ENCODE measurements around the gene KRT23. TPM values are rescaled to one million over a fixed set of nuclear protein-coding genes. Genes with fewer than 3 reads are reported as not detected.
"Not testable (repeated sequence)": the region's sequence is repeated elsewhere in the genome, so short reads cannot be mapped to it uniquely, and the experiment has no call there.

KRT23 gene
- total RNA-seq, 1 donor from 2014 or later = not detected

DNA sequence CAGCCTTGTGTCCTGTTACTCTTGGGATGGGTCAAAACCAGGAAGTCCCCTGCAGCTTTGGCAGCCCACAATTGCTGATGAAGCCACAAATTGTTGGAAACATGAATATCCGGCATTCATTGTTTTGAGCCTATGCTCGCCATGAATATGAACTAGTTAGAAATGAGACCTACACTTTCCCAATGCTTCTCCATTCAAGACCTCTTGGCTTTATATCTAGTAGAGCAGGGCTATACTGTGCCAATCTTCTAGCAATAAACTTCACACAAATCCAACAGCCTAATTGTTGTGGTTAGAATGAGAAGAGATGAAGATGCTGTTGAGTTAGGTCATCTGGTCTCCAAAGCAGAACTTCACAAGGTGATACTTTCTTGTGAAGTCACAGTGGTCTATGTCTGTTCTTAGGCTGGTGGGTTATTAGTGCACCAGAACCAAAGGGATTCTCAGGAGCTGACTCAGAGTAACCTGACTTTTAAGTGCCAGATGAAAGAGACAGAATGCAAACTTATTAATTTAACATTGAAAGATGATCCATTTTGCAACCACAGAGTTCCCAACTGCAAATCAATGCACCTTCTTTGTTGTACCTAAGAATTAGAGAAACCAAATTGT lies 13.7 kb upstream of the KRT23 start:
- DNase-seq (ENCODE audit: low read depth) = no peak

DNA sequence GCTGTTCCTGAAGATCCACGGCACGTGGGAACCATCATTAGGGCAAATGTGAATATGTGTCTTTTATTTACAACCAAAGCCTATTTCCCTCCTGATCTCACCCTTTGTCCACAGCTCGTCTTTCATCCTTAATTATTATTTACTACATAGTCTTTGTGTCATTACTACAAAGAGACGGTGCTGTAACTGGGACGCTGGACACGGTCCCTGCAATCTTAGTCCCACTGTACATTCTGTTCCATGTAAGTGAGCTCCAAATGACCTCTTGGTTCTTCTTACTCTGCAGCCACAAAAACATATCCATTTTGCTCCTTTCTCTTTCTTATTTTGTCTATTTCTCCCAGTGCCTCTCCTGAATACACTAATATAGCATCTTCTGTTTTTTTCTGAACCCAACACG lies 12.7 kb upstream of the KRT23 start:
- no peak for DNase-seq (ENCODE audit: low read depth)

DNA sequence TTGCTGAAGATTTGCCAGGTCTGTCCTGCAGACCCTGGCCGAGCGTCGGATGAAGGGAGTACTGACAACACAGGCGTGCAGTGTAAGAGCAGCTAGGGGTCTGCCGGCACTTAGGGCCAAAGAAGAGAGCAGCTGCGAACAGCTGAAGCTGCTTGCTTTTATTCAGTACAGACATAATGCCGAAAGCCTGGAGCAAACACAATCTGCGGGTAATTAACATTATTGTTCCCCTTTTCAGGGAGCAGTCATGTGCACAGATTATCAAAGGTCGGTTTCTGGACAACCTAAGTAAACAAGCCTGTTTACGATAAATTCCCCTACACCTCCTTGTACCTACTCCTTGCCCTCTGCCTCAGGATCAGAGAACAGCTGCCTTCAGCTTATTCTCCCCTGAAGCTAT lies 12.0 kb upstream of the KRT23 start:
- DNase-seq (ENCODE audit: low read depth) = no peak

DNA sequence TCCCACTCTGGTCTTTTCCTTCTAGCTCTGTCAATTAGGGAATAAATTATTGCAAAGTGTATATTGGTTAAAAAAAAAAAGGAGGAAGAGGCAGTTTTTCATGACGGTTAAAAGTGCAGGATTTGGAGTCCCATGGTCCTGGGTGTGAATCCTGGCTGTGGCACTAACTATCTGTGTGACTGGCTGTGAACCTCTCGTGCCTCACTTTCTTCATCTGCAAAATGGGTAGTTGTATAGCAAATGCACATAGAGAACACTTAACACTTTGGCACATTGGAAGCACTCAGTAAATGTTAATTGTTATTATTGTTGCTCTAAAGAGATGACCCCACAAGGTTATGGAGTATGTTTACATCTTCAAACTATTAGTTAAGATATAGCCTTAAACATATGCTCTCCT lies 10.5 kb upstream of the KRT23 start:
- DNase-seq (ENCODE audit: low read depth) = no peak

DNA sequence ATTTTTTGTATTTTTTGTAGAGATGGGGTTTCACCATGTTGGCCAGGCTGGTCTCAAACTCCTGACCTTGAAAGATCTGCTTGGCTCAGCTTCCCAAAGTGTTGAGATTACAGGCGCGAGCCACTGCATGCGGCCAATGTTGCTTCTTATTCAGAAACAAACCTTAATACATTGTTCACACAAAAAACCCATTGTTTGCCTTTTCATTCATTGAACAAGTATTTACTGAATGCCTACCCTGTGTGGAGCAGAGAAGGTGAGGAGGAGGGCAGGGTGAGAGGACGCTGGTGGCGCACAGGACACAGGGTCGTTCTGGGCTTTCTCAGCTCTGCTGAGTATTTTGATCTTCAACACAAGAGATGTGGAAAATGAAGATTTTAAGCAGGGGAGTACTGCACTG lies 8.0 kb upstream of the KRT23 start:
- DNase-seq (ENCODE audit: low read depth) = no peak

DNA sequence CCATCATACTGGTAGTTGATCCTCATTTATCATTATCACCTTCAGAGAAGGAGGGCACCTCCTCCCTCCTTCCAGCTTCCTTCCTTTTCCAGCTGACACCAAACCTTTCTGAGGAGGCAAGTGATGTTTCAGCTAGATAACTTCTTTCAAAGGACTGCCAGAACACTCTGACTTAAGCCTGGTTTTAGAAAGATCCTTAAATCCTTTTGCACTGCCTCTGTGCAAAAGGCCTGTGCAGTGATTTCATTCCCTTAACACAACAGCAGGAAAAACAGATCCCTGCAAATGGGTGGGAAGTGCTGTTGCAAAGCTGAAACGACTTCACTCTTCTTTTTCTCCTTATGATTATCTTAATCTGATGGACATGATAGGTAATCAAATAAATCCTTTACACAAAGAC lies 7.1 kb upstream of the KRT23 start:
- DNase-seq (ENCODE audit: low read depth) = no peak

DNA sequence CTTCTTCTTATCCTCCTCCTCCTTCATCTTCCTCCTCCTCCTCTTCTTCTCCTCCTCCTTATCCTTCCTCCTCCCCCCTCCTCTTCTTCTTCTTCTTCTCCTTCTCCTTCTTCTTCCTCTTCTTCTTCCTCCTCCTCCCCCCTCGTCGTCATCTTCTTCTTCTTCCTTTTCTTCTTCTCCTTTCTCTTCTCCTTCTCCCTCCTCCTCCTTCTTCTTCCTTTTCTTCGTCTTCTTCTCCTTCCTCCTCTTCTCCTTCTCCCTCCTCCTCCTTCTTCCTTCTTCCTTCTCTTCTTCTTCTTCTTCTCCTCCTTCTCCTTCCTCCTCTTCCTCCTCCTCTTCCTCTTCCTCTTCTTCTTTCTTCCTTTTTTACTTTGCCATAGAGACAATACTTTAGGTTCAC lies 5.1 kb upstream of the KRT23 start:
- DNase-seq (ENCODE audit: low read depth) = no peak

DNA sequence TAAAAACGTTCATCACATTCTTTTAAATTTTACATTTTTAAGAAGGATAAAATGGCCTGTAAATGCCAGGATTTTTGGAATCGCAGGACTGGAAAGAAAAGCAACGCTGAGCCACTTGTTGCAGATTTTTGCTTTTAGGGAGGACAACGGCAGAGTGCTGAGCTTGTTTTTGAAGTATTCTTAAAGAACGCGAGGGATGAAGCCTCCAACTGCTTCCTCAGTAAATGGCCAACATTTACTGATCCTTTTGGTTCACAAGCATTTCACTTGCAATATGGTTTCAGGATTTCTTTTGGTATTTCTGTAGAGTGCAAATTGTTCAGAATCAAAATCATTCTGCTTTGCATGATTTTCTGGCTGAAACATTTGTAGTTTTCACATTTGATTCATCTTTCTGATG lies 2.8 kb upstream of the KRT23 start:
- no peak for DNase-seq (ENCODE audit: low read depth)

DNA sequence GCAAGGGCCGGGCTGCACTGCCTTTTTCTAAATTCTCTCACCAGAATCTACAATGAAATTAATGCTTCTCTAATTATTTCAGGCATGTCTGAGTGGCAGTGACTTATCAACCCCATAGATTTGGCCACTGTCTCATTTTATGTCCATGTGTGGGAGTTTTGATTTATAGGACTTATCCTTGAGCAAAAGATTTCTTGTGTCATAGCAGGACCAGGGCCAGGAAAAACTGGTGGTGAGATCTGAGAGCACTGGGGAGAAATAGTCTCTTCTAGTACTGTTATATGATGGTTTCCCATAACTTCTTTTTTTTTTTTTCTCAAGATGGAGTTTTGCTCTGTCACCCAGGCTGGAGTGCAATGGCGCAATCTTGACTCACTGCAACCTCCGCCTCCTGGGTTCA lies 1.5 kb upstream of the KRT23 start:
- no peak for DNase-seq (ENCODE audit: low read depth)

DNA sequence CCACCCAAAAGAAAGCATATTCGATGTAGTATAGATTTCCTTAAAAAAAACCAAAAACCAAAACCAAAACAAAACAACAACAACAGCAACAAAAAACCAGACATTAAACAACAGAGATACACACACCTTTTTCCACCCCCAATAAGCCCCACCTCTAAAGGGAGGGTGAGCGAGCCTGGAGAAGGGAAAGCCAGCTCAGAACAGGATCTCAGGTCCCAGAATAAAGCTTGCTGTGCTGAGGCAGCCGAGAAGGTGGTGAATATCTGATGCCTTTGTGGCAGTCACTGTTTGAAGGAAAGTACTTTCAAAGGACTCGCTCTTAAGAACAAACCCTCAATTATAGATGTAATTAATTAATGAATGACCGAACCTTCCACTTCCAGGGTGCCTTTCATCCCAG lies 470 bp downstream of the KRT23 start:
- no peak for DNase-seq (ENCODE audit: low read depth)

DNA sequence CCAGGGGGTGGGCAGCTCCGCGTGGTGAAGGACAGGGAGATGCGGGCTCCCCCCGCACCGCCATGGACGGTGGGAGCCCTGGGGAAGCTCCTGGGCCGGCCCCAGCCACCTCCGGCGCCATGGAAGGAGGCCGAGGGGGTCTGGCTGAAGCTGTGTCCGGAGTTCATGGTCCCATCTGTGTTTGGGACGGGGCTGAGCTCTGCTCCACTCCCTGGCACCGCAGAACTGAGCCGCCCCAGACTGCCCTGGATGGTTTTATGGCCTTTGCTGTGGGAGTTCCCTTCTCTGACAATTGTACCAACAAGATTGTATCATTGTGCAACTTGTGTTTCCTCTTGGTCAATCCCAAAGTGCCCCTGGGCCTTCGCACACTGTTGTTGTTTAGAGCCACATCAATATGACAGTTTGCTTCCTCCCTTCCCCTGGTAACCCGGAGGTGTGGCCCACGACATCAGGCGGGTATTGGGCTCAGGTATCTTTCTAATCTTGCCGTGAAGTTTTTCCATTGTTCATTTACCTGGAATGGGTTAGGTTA lies 942 bp downstream of the KRT23 start:
- DNase-seq (ENCODE audit: low read depth) = no peak

DNA sequence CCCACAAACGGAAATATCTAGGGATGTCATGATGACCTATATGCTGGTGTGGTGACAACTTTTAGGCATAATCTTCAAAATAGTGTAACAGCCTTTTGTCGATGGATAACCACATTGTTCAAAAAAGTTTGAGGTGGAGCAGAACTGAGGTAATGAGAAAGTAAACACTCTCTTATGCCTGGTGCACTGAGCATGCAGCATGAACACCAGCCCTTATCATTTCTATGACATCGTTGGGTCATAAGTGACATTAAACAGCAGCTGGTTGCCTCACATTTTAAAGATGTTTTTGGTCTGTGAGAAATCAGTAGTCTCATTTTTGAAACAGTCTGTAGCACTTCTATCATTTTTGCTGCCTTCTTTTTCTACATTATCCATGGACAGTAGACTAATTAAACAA lies 1.8 kb downstream of the KRT23 start:
- no peak for DNase-seq (ENCODE audit: low read depth)

DNA sequence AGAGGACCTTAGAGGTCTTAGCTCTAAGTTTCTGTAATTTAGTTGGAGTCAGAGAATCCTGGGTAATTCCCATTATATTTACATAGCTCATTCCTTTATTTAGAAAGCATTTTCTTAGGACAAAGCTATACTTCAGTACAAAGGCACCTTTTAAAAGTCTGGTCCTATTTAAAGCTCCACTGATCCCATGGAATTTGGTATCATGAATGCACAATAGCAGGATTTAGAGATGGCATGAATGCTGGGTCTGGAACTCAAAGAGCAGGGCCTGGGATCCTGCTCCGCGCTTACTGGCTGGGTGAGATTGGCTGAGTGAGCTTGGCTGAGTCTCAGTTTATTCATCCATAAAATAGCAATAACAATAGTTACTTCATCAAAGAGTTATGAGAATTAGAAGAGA lies 4.8 kb downstream of the KRT23 start:
- no peak for DNase-seq (ENCODE audit: low read depth)

DNA sequence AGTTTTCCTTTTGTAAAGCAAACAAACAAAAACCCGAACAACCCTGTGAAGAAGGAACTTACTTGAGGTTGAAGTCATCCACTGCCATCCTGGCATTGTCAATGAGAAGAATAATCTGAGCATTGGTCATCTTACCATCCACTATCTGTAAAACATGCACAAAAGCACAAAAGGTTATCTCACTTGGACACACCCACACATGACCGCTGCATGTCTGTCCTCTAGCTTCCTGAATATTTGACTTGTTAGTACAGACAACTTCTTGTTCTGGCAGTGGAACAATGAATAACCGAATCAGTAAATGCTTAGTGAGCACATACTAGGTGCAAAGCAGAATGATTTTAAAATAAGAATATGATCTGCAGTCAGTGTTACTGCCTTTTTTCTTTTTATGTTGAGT lies 6.1 kb downstream of the KRT23 start:
- DNase-seq (ENCODE audit: low read depth) = no peak

DNA sequence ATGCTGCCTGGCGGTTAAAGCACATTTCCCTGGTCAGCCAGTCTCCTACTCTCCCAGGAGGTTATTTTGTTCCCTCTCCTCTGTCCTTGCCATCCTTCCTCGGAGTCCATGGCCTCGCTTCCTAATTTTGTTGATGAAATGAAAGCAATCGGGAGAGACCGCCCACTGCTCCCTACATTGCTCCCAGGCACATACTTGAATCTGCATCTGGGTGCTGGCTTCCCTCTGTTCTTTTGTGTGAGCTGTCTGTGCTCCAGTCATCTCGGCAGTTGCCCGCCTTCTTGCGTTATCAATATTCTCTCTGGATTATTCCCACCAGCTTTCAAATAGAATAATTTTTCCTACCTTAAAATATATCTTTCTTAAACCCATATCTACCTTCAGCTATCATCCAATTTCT lies 11.1 kb downstream of the KRT23 start:
- DNase-seq (ENCODE audit: low read depth) = no peak

DNA sequence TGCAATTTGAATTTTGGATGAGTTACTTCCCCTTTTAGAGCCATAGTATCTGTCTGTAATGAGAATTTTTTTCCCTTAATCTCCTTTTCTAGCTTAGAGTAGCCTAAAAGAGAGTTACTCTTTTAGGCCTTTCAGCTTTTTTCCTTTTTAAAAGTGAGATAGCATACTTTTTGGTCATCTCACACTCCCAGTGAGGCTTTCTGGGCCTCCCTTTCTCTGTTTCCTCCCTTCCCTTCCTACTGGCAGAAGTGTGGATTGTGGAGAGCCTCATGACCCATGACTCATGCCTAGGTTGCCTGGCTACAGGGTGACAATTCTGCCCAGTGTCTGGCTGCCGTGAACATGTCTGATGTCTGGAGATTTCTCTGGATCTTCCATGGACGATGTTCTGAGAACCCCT lies 15.2 kb downstream of the KRT23 start:
- DNase-seq (ENCODE audit: low read depth) = peak; percentile 88

DNA sequence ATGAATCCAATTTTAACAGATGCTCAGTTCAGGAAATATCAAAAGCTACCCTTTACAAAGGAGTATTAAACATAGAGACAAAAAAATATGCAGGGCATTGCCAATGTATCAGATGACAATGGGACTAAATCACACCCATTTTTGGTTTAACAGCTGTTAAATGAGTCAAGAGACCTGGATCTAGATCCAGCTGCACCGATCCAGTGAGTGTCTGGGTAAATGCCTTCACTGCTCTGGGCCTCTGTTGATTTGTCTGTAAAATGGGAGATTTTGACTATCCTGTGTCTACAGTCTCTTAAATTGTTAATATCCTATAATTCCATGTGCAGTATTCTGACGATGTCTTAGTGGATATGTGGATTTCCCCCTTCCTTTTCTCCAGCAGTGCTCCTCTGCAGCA lies 16.4 kb downstream of the KRT23 start:
- peak; percentile 65 for DNase-seq (ENCODE audit: low read depth)

DNA sequence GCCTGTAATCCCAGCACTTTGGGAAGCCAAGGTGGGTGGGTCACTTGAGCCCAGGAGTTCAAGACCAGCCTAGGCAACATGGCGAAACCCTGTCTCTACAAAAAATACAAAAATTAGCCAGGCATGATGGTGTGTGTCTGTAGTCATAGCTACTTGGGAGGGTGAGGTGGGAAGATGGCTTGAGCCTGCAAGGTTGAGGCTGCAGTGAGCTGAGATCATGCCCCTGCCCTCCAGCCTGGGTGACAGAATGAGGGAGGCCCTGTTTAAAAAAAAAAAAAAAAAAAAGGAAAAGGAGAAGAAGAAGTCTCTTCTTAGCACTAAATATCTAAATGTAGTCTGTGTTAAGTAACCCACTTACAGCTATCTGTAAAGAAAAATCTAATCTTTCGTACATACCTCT lies 20.3 kb downstream of the KRT23 start:
- DNase-seq (ENCODE audit: low read depth) = not testable (repeated sequence)

DNA sequence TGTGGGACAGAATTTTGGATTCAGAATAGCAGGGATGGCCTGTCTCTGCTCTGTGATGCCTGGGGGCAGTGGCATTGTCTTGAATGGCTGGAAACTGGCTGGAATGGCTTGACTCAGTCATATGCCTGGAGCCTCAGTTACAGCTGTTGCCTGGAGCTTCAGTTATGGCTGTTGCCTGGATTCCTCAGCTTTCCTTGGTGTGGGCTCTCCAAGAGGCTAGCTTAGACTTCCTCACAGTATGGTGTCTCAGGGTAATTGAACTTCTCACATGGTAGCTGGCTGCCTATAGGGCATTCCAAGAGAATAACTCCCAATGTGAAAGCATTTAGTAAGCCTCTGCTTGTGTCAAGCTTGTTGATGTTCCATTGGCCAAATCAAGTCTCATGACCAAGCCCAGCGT lies 21.1 kb downstream of the KRT23 start:
- peak; percentile 17 for DNase-seq (ENCODE audit: low read depth)

DNA sequence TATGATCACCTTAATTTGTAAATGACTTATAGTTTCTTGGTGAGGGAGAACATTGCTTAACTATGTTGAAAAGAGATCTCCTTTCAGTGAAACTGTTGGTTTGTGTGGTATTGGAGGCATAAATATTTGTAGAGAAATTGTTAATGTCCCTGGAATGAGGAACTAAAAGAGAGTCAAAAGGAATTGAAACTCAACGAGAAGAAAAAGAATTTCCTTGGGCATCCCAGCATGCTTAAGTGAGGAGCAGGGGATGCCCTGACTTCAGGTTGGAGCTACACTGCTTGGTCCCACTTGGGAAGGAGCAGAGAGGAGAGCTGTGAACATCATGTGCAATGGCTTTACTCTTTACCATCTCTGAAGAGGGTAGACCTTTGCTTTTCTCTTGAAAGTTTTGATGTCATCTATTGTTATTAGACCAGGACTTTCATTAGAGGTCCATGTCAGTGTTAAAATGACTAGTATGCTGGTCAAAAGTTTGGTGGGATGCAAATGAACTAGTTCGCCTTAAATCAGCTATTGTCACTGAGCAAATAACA lies 21.7 kb downstream of the KRT23 start:
- peak; percentile 45 for DNase-seq (ENCODE audit: low read depth)

DNA sequence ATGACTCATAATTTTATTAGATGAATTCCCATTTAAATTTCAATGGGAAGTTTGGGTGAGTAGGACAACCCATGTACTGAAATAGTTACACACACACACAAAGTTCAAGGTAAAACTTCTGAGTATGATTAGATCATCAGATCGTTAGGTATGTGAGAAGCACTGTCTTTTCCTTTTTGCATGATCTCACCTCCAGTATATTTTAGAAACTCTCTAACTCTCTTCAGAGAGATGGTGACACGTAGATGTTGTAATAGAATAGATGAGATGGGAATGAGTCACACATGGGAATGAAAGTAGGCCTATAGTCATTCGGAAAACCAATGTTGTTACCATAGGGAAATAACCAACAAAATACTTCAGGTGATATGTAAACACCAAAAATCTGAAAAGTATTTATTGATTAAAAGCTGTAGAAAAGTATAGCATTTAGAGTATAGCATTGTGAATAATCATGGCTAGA lies 22.2 kb downstream of the KRT23 start:
- peak; percentile 73 for DNase-seq (ENCODE audit: low read depth)

DNA sequence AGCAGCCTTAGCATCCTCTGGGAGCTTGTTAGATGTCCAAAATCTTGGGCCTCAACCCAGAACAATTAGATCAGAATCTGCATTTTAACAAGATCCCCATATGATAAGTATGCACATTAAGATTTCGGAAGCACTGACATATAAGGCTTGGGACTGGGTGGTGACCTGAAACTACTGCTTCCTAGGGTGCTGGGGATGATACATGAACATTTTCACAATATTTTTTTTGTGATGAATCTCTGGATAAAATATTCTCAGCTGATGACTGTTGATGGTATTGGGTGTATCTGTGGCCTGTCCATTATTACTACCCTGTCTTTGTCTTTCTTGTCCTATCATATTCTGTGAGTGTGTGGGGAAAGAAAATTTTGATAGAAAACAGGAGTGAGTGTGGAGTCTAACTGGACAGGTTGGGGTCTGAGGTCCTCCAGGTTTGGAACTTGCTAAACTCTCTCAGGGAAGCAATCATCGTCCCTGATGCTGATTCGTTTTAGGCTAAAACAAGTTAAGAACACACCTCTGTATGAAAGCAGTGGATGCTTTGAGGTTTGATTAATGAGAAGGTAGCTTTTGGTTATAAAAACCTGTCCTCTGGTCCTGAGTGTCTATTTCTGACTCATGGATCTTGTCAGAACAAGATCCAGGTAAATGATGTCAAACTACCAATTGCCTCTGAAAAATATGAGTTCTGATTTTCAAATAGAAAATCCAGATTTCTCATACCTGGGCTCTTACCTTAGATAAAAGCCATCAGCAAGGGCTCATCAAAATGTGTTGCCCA lies 23.2 kb downstream of the KRT23 start:
- DNase-seq (ENCODE audit: low read depth) = no peak
